T-helper 1 cell (primary cell): ENCODE measurements around the gene KCNQ4.

ENCODE experiments used
- DNase-seq, 5 donors: peaks; one replicate each; pipeline ENCODE4 v3.0.0-alpha.2; 2012 to 2020

The KCNQ4 gene

GRCh38 chr1:40777224-40777970 lies 6.2 kb upstream of the KCNQ4 start:
- no peak for DNase-seq

- DNase-seq: no peak
These were observed 2.6 kb upstream of the KCNQ4 start for GRCh38 chr1:40780678-40781607.

- DNase-seq: no peak
These were observed 2.0 kb upstream of the KCNQ4 start for GRCh38 chr1:40781608-40781971.

GRCh38 chr1:40782371-40782956 lies 1.1 kb upstream of the KCNQ4 start:
- DNase-seq: no peak

GRCh38 chr1:40784141-40784770 lies 669 bp downstream of the KCNQ4 start:
- DNase-seq: no peak

GRCh38 chr1:40784771-40785151 lies 1.2 kb downstream of the KCNQ4 start:
- no peak for DNase-seq

GRCh38 chr1:40785446-40785845 lies 1.9 kb downstream of the KCNQ4 start:
- no peak for DNase-seq

GRCh38 chr1:40786171-40786994 lies 2.8 kb downstream of the KCNQ4 start:
- DNase-seq: no peak

GRCh38 chr1:40786995-40787705 lies 3.6 kb downstream of the KCNQ4 start:
- no peak for DNase-seq

- DNase-seq: no peak
These were observed 4.4 kb downstream of the KCNQ4 start for GRCh38 chr1:40787737-40788560.

GRCh38 chr1:40788561-40789341 lies 5.2 kb downstream of the KCNQ4 start:
- no peak for DNase-seq

- no peak for DNase-seq
These were observed 5.7 kb downstream of the KCNQ4 start for GRCh38 chr1:40789342-40789598.

- DNase-seq: no peak
These were observed 6.3 kb downstream of the KCNQ4 start for GRCh38 chr1:40789661-40790430.

- DNase-seq: no peak
These were observed 8.4 kb downstream of the KCNQ4 start for GRCh38 chr1:40792036-40792435.

- no peak for DNase-seq
These were observed 10.0 kb downstream of the KCNQ4 start for GRCh38 chr1:40793617-40794016.

- no peak for DNase-seq
These were observed 10.5 kb downstream of the KCNQ4 start for GRCh38 chr1:40794048-40794447.

GRCh38 chr1:40794974-40795715 lies 11.6 kb downstream of the KCNQ4 start:
- DNase-seq: no peak

- no peak for DNase-seq
These were observed 12.4 kb downstream of the KCNQ4 start for GRCh38 chr1:40795811-40796586.
